ENCODE measurements around the gene LRP1B.

The LRP1B gene

DNA sequence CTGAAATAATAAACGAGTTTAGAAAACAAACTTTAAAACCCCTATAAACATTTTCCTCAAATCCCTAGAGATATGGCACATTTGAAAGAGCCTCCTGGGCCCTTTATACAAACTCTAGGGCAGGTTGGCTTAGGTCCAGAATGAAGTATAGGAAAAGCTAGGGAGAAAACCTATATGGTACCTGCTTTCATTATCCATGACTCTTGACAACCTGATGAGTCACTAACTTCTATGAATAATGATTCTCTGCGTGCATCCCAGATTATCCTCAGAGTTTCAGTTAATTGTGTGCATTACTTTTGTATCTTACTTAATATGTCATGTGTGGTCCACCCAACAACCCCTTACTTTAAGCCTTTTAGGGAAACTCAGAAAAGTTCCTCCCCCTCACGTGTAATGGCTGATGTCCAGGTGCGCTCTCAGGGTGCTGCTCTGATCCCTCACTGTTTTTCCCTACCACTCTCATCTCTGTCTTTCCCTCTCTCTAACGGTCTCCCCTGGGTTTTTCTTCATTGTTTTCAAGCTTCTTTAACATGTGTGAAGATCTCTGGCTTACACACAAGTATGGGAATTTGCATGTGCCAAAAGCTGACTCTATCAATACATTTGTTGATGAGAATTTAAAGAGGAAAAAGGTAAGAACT lies 78.5 kb downstream of the LRP1B start:
- H3K4me3 ChIP-seq (replicated peaks; ENCODE audit: low read depth, low read length): no peak overlapping the region
- TF ChIP-seq, protein P1, sequence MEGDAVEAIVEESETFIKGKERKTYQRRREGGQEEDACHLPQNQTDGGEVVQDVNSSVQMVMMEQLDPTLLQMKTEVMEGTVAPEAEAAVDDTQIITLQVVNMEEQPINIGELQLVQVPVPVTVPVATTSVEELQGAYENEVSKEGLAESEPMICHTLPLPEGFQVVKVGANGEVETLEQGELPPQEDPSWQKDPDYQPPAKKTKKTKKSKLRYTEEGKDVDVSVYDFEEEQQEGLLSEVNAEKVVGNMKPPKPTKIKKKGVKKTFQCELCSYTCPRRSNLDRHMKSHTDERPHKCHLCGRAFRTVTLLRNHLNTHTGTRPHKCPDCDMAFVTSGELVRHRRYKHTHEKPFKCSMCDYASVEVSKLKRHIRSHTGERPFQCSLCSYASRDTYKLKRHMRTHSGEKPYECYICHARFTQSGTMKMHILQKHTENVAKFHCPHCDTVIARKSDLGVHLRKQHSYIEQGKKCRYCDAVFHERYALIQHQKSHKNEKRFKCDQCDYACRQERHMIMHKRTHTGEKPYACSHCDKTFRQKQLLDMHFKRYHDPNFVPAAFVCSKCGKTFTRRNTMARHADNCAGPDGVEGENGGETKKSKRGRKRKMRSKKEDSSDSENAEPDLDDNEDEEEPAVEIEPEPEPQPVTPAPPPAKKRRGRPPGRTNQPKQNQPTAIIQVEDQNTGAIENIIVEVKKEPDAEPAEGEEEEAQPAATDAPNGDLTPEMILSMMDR (IDR thresholded peaks at IDR 0.05; ENCODE audit: low read depth, low read length, missing control alignments): no peak
- no peak for DNase-seq (ENCODE audit: extremely low read depth, low read depth)

DNA sequence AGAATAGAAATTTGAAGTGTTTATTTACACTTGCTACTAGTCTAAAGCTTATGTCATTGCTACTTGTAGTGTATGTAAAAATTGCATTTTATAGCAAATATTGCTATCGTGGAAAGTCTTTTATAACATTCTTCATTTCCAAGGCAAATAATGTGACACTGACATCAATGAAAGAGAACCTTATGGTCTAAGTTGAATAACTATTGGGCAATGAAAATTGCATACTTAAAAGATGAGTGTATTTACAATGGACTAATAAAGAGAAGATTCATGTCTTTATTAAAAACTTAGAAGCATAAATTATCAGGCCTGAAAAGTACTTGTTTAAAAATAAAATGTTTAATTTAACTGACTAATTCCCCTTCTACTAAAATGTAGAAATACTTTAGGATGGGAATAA lies 82.2 kb downstream of the LRP1B start:
- no peak for DNase-seq (ENCODE audit: extremely low read depth, low read depth)
- H3K4me3 ChIP-seq (replicated peaks; ENCODE audit: low read depth, low read length): no peak overlapping the region
- TF ChIP-seq, protein P1 (IDR thresholded peaks at IDR 0.05; ENCODE audit: low read depth, low read length, missing control alignments): no peak

DNA sequence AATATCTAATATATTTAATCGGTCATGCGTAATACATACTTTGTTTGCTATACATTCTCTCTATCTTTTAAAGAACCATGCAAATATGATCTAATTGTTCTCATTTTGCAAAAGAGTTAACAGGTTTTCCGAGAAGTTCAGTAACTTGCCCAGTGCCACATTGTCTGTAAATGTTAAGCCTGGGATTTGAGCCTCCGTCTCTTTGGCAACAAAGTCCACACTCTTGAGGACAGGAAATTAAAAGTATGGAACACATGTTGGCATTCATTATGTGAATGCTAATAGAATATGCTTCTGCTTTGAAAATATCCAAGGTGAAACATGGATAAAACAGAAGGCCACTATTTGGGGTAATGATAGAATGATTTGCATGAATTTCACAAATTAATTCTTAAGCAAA lies 85.2 kb downstream of the LRP1B start:
- no peak overlapping the region for H3K4me3 ChIP-seq (replicated peaks; ENCODE audit: low read depth, low read length)
- DNase-seq (ENCODE audit: extremely low read depth, low read depth): no peak
- TF ChIP-seq, protein P1 (IDR thresholded peaks at IDR 0.05; ENCODE audit: low read depth, low read length, missing control alignments): no peak

DNA sequence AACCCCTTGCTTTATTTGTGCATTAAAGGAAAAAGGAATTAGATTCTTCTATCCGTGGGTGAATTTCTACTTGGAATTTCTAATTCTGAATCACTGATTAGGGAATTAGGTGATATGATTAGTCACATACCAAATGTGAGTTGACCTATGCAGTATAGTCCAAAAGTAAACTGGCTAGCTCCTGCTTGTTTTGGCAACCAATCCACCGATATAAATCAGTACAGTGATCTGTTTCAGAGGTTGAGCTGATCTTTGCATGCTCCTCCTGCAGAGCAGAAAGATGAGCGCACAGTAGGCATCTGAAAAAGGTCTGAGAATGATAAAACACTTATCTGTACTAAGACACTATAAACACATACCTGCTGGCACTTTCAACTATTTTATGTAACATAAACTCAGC lies 86.6 kb downstream of the LRP1B start:
- DNase-seq (ENCODE audit: extremely low read depth, low read depth): no peak
- H3K4me3 ChIP-seq (replicated peaks; ENCODE audit: low read depth, low read length): no peak overlapping the region
- TF ChIP-seq, protein P1 (IDR thresholded peaks at IDR 0.05; ENCODE audit: low read depth, low read length, missing control alignments): no peak

DNA sequence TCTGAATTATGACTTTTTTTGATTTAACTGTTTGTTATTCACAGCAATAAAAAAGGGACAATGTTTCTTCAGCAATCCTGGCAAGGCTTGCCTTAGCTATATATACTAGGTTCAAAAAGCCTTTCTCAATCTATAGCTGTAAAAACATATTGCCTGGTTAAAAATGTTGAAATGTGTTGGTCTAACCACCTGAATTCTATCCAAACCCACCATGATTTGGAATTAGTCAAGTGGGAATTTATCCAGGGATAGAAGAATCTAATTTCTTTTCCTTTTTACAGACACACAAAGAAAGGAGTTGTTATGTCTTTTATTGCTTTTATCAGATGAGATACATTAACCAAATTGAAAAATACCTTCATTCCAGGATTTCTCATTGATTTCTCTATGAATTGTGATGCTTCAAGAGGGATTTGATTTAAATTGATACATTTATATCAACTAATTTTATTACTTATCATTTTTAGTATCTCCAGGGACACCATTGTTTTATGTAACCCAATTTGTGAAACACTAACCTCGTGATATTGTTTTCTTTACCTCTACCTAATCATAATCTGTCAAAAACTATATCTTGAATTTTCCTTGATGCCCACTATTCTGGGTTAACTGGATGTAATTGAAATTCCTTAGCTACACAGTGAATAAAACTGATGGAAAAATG lies 88.1 kb downstream of the LRP1B start:
- TF ChIP-seq, protein P1 (IDR thresholded peaks at IDR 0.05; ENCODE audit: low read depth, low read length, missing control alignments): no peak
- no peak for DNase-seq (ENCODE audit: extremely low read depth, low read depth)
- H3K4me3 ChIP-seq (replicated peaks; ENCODE audit: low read depth, low read length): no peak overlapping the region

DNA sequence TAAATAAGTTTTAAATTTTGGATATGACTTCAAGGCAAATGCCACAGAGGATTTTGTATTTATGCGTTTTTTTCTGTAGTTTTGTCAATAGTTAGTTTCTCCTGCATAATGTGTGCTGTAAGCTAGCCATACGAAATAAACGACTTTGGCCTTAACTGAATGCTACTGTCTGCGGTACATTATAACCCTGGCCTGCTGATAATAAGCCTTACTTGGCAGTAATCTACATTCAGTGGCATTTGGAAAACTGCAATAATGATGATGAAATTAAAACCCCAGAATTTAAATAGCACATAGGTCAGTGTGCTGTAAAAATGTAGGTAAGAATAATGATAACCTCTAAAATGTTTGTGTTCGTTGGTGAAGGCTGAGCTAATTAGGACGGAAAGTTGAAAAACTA lies 88.8 kb downstream of the LRP1B start:
- H3K4me3 ChIP-seq (replicated peaks; ENCODE audit: low read depth, low read length): no peak overlapping the region
- no peak for DNase-seq (ENCODE audit: extremely low read depth, low read depth)
- TF ChIP-seq, protein P1 (IDR thresholded peaks at IDR 0.05; ENCODE audit: low read depth, low read length, missing control alignments): no peak
